Tibial artery (tissue), 4 donors: ENCODE measurements around the gene ASAP2.

Experiments
- DNase-seq, 2 donors: peaks; one replicate each; pipeline ENCODE4 v3.0.0-alpha.2; 2019
- H3K27ac ChIP-seq, 2 donors: fragments of 200-600 bp; sonication (generic) in 1 of 2; 1 replicate in 1 of 2; 2 replicates in 1 of 2; pipeline ENCODE4 v1.5.1; 2018 to 2019; ENCODE audit warnings: mild to moderate bottlenecking in 1 of 2
- H3K27me3 ChIP-seq, 2 donors: fragments of 200-600 bp; sonication (generic) in 1 of 2; one replicate each; pipeline versions ENCODE4 v1.5.1 to v1.6.0; 2016 to 2019
- H3K36me3 ChIP-seq, 3 donors: fragments of 200-600 bp; sonication (generic) in 2 of 3; one replicate each; pipeline ENCODE4 v1.5.1; 2016 to 2019; ENCODE audit warnings: mild to moderate bottlenecking in 2 of 3
- H3K4me1 ChIP-seq, 4 donors: fragments of 200-600 bp; sonication (generic) in 2 of 4; 1 replicate in 3 of 4; 2 replicates in 1 of 4; pipeline ENCODE4 v1.5.1; 2016 to 2019
- H3K4me3 ChIP-seq, 2 donors: fragments of 200-600 bp; sonication (generic) in 1 of 2; 1 replicate in 1 of 2; 2 replicates in 1 of 2; pipeline ENCODE4 v1.5.1; 2018 to 2019; ENCODE audit warnings: mild to moderate bottlenecking in 2 of 2
- H3K9me3 ChIP-seq, 3 donors: fragments of 200-600 bp; sonication (generic) in 1 of 3; one replicate each; pipeline ENCODE4 v1.5.1; 2016 to 2019
- CTCF ChIP-seq, 2 experiments: fragments of 200-600 bp in 1 of 2; fragments of 450-650 bp in 1 of 2; IDR thresholded peaks; one replicate each; pipeline ENCODE4 v1.5.1; 2017 to 2019; ENCODE audit warnings: antibody characterized with exemption in 2 of 2, mild to moderate bottlenecking in 1 of 2, moderate library complexity in 1 of 2
- intact Hi-C: fragments of 100-400 bp; cut with DNase I; formaldehyde crosslinking; loops from one replicate; pipeline ENCODE4 v1.15.0; 2023; ENCODE audit warnings: low total_unique reads

The ASAP2 gene

GRCh38 chr2:9292426-9292825 lies 85.8 kb downstream of the ASAP2 start:
- Histone ChIP-seq H3K27ac (no peak overlapping the region), H3K9me3 (no peaks in the 10 kb centered on the region), H3K4me1 (peaks cover 0 to 40% (median 29%) of the 10 kb centered on the region in 4 donors), H3K4me3 (no peak overlapping the region), H3K36me3 (no peaks in the 10 kb centered on the region), H3K27me3 (no peaks in the 10 kb centered on the region)
- intact Hi-C loops = no loop called here
- TF ChIP-seq CTCF (IDR thresholded peaks at IDR 0.05) = no peak
- no peak for DNase-seq

GRCh38 chr2:9294764-9295163 lies 88.2 kb downstream of the ASAP2 start:
- Histone ChIP-seq H3K4me1 (peaks cover 0 to 26% (median 15%) of the 10 kb centered on the region in 4 donors), H3K27ac (no peak overlapping the region), H3K36me3 (no peaks in the 10 kb centered on the region), H3K4me3 (no peak overlapping the region), H3K27me3 (no peaks in the 10 kb centered on the region), H3K9me3 (no peaks in the 10 kb centered on the region)
- intact Hi-C loops = no loop called here
- no peak for TF ChIP-seq CTCF (IDR thresholded peaks at IDR 0.05)
- no peak for DNase-seq

GRCh38 chr2:9296559-9296958 lies 89.9 kb downstream of the ASAP2 start:
- intact Hi-C loops = no loop called here
- Histone ChIP-seq H3K27ac (no peak overlapping the region), H3K4me1 (peaks cover 0 to 35% (median 15%) of the 10 kb centered on the region in 4 donors)

GRCh38 chr2:9297156-9297555 lies 90.5 kb downstream of the ASAP2 start:
- Histone ChIP-seq H3K4me1 (peaks cover 0 to 32% (median 15%) of the 10 kb centered on the region in 4 donors), H3K9me3 (no peaks in the 10 kb centered on the region), H3K27me3 (no peaks in the 10 kb centered on the region), H3K4me3 (no peak overlapping the region), H3K36me3 (no peaks in the 10 kb centered on the region), H3K27ac (no peak overlapping the region)
- no peak for TF ChIP-seq CTCF (IDR thresholded peaks at IDR 0.05)
- intact Hi-C loops = no loop called here
- no peak for DNase-seq

More at GRCh38 chr2:9296559-9296958, 89.9 kb downstream of the ASAP2 start:
- no peaks in the 10 kb centered on the region for H3K36me3 ChIP-seq
- no peak for TF ChIP-seq CTCF (IDR thresholded peaks at IDR 0.05)
- no peaks in the 10 kb centered on the region for H3K9me3 ChIP-seq
- no peak for DNase-seq
- H3K27me3 ChIP-seq = no peaks in the 10 kb centered on the region
- no peak overlapping the region for H3K4me3 ChIP-seq

GRCh38 chr2:9297807-9298206 lies 91.2 kb downstream of the ASAP2 start:
- peaks cover 0 to 26% (median 13%) of the 10 kb centered on the region in 4 donors for H3K4me1 ChIP-seq
- no peaks in the 10 kb centered on the region for H3K9me3 ChIP-seq
- no peak for DNase-seq
- H3K27me3 ChIP-seq = no peaks in the 10 kb centered on the region
- no peak overlapping the region for H3K27ac ChIP-seq
- no peak for TF ChIP-seq CTCF (IDR thresholded peaks at IDR 0.05)
- intact Hi-C loops = no loop called here
- no peaks in the 10 kb centered on the region for H3K36me3 ChIP-seq
- H3K4me3 ChIP-seq = no peak overlapping the region

GRCh38 chr2:9298583-9298982 lies 92.0 kb downstream of the ASAP2 start:
- no peak for TF ChIP-seq CTCF (IDR thresholded peaks at IDR 0.05)
- H3K4me1 ChIP-seq = peaks cover 0 to 22% (median 8%) of the 10 kb centered on the region in 4 donors
- no peaks in the 10 kb centered on the region for H3K9me3 ChIP-seq
- DNase-seq = no peak
- no peaks in the 10 kb centered on the region for H3K27me3 ChIP-seq
- no peak overlapping the region for H3K27ac ChIP-seq
- no peak overlapping the region for H3K4me3 ChIP-seq
- intact Hi-C loops = no loop called here
- H3K36me3 ChIP-seq = no peaks in the 10 kb centered on the region
